COLO668 (cell line): Measurements from ENCODE around the gene ACACB.

Experiments used
- DNase-seq: peaks from one replicate; lab custom pipeline; 2025; ENCODE audit not compliant: unreplicated experiment; lab: John Stamatoyannopoulos, UW

Gene ACACB

GRCh38 chr12:109247831-109248654, 131.7 kb downstream of the ACACB start:
- DNase-seq, result peak; percentile 22

GRCh38 chr12:109250523-109250922, 134.1 kb downstream of the ACACB start:
- DNase-seq, result no peak

- DNase-seq, result no peak
Measured at GRCh38 chr12:109252799-109253198, 136.4 kb downstream of the ACACB start.

- DNase-seq, result no peak
Measured at GRCh38 chr12:109253913-109254544, 137.6 kb downstream of the ACACB start.

GRCh38 chr12:109255377-109255776, 139.0 kb downstream of the ACACB start:
- no peak for DNase-seq

- no peak for DNase-seq
Measured at GRCh38 chr12:109256011-109256410, 139.6 kb downstream of the ACACB start.

GRCh38 chr12:109258201-109258600, 141.8 kb downstream of the ACACB start:
- no peak for DNase-seq

- no peak for DNase-seq
Measured at GRCh38 chr12:109258607-109259544, 142.5 kb downstream of the ACACB start.

GRCh38 chr12:109259545-109259895, 143.1 kb downstream of the ACACB start:
- DNase-seq, result no peak

GRCh38 chr12:109261087-109261486, 144.7 kb downstream of the ACACB start:
- DNase-seq, result no peak

GRCh38 chr12:109261939-109262338, 145.6 kb downstream of the ACACB start:
- no peak for DNase-seq

GRCh38 chr12:109263439-109263838, 147.1 kb downstream of the ACACB start:
- no peak for DNase-seq

- peak; percentile 87 for DNase-seq
Measured at GRCh38 chr12:109264095-109264942, 147.9 kb downstream of the ACACB start.

- DNase-seq, result no peak
Measured at GRCh38 chr12:109264943-109265650, 148.7 kb downstream of the ACACB start.

GRCh38 chr12:109266106-109266879, 149.9 kb downstream of the ACACB start:
- no peak for DNase-seq

GRCh38 chr12:109267361-109267760, 151.0 kb downstream of the ACACB start:
- DNase-seq, result no peak

GRCh38 chr12:109268896-109269295, 152.5 kb downstream of the ACACB start:
- no peak for DNase-seq

GRCh38 chr12:109269428-109269827, 153.0 kb downstream of the ACACB start:
- no peak for DNase-seq

- no peak for DNase-seq
Measured at GRCh38 chr12:109270494-109270893, 154.1 kb downstream of the ACACB start.
